Renal cortical epithelial cell (primary cell): ENCODE data around the gene CDH22. TPM values are rescaled to one million over a fixed set of nuclear protein-coding genes. Genes with fewer than 3 reads are reported as not detected.
A peak's percentile ranks its signal among the peaks of the same experiment; 100 is the strongest.

ENCODE experiments used
- DNase-seq: peaks from one replicate; pipeline ENCODE4 v3.0.0-alpha.2; 2011; ENCODE audit warnings: low read depth
- total RNA-seq: library from RNA; depleted of rRNA; stranded (reverse); fragments of >200 nt; gene quantifications from 2 replicates; pipeline ENCODE4 v1.2.3, GENCODE V29; 2014

The CDH22 gene
- total RNA-seq, 1 donor from 2014 or later: not detected

DNA sequence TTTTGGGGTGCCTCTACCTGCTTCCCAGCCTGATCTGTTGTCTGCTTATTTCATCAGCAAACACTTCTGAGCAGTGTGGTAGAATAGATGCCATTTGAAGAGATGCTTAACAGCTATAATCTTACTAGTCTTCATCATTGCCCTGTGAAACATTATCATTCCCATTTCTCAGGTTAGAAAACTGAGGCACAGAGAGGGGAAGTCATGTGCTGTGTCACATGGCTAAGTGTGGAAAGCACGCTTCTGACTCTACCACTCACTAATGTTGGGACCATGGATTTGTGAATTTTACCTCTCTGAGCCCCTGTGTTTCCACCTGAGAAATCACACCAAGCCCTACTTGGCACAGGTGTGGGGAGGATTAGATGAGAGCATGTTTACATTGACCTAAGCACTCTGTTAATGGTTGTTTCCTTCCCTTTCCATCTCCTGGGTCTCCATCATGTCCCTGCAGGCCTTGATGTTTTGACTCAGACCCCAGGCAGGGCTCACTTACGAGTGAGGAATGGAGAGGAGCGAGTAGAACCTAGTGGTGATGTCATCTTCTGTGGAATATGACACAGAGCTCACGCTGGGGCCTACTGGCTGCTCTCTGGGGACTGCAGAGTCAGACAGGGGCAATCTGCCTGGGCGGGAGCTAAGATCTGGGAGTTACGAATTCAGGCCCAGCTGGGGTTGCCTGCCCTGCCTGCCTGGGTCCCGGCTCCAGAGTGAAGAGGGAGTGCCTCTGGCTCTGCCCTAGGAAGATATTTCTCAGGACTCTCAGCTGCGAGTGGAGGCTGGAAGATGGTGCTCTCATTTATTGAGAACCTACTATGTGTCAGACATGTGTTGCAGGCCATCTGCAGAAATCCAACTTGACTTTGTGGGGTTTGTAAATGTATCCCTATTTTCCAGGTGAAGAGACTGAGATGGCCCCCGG lies 64.3 kb downstream of the CDH22 start:
- no peak for DNase-seq

DNA sequence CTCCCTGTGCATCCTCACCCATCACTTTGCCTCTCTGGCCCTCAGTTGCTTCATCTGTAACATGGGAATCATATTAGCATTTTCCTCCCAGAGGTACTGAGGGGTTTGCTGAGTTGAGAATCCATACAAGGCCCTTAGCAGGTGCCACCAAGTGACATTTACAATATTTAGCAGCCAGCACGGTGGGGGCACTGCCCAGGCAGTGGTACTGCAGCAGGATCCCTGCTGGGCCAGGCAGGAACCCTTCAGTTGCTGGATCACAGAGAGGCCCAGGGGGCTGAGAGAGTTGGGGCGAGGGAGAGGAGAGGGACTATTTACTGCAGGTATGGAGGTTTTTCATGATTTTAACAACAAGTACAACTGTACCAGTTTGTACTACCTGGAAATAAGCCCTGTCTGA lies 65.9 kb downstream of the CDH22 start:
- no peak for DNase-seq

DNA sequence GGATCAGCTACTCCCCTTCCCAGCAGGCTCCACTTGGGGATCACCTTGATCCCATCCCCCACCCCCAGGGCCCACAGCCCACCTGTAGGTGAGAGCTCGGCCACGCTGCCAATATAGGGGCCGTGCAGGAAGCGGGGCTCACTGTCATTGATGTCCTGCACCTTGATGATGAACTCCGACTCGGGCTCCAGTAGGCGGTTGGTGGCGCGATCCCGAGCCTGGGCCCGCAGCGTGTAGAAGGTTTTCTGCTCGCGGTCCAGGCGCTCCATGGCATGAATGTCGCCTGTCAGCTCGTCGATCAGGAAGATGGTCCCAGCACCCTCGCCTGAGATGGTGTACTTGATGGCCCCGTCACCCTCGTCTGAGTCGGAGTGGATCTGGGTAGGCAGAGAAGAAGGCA lies 67.4 kb downstream of the CDH22 start:
- no peak for DNase-seq

DNA sequence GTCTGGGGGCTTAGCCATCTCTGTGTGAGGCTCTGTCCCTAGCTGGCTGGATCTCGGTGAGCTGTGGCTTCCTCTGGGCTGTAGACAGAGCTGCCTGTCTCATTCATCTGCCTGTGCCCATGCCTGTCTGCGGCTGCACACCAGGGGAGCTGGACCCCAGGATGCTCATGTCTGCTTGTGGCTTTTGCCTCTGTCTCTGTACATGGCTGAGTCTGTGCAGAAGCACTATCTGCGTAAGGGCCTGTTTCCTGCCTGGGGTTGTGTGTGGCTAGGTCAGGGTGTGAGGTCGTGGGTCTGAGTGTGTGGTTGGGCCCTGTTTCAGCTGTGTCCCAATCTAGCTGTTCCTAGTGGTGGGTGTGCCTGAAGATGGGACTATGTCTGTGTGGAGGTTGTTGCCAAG lies 68.2 kb downstream of the CDH22 start:
- DNase-seq: no peak

DNA sequence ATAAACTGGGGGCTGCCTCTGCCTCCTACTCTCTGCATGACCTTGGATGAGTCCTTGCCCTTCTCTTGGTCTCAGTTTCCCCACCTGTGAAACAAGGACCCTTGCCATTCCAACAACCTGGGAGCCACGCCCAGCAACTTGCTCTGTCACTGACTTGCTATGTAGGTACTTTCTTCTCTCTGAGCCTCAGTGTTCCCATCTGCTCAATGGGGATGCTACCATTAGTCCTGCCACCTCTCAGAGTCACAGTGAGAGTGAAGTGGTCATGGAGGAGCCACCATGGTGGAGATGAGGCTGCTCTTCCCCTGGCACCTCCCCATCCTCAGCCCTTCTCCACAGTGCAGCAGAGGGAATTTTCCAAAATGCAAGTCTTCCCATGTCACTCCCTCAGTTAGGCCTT lies 70.6 kb downstream of the CDH22 start:
- no peak for DNase-seq

DNA sequence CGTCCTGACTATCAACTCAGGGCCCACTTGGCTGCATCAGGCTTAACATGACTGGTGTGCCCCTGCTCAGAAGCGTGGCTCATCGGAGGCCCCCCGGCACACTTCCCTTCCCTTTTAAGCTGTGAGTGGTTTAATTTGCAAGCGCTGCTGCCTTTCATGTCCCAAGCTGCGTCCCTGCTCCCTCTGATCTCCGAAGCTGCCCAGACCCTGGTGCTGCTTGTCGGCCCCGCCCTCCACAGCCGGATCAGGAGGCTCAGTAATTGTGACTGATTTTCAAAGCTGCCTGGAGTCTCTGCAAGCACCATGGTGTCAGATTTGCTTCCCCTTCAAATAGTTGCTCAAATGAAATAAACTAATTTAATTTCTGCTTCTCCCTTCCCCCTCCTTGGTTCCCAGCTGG lies 71.1 kb downstream of the CDH22 start:
- DNase-seq: no peak

DNA sequence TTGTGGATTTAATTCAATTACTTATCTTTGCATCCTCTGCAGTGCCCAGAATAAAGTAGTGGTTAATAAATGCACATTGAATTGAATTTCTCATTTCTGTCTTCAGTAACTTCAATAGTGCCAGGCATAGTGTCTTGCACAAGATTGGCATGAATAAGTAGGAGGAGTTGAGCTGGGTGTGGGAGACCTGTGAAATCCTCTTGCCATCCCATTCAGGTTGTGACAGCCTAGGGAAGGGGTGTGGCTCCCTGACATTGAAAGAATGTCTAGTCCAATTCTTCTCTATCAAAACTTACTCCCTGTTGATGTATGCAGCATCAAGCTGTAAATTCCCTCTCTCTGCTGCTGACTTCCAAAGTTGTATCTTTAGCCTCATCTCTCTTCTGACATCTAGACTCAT lies 73.2 kb downstream of the CDH22 start:
- DNase-seq: no peak

DNA sequence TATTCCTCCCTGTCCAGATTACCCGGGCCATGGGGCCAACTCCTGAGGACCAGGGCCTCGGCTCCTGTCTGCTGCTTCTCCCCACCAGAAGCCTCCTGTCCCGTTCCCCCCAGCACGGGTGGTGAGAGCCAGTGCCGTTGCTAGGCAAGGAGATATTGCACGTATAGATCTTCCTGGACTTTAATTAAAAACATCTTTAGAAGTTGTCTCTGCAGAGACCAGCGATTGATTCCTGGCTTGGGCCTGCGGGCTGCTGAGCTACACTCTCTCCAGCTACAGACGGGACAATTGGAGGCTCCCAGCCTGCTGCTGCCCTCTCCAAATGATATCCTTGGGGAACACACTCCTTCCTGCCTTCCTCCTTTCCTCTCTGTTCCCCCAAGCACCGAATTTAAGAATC lies 74.6 kb downstream of the CDH22 start:
- no peak for DNase-seq

DNA sequence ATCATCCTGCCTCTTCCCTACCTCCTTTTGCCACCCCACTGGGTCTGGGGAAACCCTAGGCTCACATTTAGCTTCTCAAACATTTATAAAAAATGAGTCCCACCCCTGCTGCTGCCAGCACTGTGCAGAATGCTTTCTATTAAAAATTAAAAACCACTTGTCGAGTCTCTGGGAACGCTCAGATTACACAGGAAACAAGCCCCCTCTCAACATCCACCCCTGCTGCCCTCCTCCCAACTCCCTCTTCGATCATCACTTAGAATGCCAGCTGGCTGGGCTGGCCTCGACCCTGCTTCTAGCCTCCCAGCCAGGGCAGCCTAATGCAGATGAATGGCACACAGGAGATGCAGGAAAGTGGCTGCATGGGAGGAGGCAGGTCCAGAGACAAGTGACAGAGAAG lies 75.8 kb downstream of the CDH22 start:
- no peak for DNase-seq

DNA sequence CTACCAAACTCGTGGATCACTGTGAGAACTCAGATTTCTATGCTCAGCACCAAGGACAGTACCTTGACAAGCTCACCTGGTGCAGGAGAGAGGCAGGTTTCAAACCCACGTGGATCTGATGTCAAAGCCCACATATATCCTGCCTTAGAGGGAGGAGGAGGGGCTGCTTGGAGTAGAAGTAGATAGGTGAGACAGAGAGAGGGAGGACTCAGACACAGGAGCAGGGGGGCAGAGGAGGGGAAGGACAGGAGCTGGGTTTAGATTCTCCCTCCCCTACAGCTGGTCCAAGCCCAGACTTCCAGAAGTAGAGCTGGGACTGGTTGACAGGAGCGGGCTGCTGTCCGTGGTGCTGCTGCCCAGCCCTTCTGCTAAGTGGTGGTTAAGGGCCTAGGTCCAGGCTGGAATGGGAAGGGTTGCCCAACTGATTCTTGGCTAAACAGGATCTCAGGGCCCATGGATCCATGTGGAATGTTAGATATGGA lies 77.5 kb downstream of the CDH22 start:
- peak; percentile 27 for DNase-seq

DNA sequence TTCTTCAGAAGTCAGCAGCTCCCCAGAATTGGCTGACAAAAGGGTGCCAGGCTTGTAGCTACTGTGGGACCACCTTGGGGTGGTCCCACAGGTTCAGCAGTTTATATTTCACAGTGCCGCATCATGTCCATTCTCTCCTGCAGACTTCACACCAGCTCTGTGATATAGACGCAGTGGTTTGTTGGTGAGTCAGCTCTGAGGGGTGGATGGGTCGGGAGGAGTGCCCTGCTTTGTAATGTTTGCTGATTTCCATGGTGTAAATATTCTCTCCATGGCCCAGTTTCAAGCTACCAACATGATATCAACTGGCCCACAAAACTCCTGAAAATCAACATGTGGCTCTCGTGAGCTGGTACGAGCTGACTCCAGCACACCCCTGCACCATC lies 78.2 kb downstream of the CDH22 start:
- DNase-seq: no peak

DNA sequence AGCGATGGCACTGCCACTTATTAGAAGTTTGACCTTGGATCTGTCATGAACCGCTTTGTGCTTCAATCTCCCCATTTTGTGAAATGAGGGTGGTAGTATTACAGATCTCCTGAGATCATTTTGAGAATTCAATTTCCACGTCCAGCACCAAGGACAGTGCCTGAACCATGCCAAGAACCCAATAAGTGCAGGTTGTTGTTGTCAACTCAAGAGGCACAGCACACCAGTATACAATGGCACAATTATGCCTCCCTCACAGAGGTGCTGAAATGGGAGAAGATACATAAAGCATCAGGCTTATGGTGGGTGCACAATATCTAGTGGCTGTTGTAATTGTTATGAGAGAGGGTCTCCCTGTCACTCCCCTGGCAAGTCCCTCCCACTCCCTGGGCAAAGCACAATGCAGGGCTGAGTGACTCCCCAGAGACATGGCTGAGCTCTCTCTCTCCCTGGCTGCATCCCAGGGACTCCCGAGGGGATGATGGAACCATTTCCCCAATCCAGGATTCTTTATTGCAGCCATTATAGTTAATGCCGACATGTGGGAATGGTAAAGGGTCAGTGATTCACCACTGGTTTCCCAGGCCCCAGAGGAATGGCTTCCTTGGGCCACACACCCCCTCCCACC lies 78.7 kb downstream of the CDH22 start:
- DNase-seq: no peak

DNA sequence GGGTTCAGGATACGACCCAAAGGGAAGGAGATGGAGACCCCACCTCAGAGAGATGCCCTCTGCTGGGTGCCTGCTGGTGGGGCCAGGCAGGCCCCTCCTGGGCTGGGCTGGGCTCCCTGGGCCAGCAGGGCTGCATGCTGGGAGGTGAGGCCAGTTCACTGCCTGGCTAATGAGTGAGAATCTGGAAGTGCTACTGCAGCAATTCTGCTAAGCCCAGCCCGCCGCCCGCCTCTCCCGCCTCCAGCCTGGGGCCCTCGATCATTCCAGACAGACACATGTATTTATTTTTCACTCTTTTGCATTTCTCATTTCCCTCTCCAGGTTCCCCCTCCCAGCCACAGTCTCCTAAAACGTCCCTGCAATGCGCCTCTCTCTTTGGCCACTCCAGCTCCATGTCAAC lies 79.6 kb downstream of the CDH22 start:
- no peak for DNase-seq

DNA sequence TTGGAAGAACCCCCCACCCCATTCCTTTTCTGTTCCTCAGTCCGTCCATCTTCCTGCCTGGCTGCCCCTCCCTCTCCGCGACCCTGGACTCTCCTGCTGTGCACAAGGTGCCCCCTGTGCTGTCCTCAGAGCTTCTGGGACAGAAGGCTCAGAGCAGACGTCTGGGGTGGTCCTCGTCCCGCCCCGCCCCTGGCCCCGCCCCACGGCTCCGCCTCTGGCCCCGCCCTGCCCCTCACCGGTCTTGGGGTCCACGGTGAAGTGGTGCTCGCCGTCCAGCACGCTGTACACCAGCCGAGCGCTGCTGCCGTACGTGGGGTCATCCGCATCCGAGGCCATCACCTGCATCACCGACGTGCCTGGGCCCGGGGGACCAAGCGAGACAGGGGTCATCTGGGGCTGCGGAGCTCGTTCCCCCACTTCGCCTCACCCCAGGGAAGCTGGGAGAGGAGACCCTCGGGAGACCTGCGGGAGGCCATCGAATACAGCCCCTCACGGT lies 81.0 kb downstream of the CDH22 start:
- no peak for DNase-seq

DNA sequence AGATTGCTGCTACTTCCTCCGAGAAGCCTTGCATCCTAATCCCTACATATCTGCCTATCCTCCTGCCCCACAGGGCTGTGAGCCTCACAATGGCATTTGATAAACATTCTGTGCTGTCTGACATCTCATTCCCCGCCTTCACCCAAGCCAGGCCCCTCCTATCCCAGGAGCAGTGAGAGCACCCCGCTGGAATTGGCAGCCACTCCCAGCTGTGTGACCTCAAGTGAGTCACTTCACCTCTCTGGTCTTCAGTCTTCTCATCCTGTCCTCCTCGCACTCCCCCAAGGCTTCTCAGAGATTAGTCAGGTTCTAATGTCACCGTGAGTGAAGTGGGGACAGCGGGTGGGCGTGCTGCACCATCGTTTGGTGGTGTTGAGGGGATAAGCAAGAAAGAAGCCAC lies 81.7 kb downstream of the CDH22 start:
- DNase-seq: no peak

DNA sequence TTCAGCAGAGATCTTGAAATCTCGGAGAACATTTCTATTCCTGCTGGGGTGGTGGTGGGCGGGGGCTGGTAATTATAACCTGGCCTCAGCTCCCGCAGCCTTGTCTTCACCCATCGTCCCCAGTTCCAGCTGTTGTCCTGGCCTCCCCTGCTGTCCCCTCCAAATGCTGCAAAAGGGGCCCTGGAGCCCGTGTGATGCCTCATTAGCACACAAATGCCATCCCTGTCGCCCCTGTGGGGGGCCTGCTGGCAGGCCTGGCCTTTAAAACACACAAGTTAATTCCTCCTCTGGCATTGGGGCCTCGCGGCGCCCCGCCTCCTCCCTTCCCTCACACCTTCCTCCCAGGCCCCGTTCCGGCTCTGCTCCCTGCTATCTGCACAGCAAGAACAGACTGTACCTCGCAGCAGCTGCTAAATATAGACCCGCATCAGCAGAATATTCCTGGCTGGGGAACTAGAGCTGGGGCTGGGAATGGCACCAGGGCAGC lies 85.7 kb downstream of the CDH22 start:
- DNase-seq: no peak

DNA sequence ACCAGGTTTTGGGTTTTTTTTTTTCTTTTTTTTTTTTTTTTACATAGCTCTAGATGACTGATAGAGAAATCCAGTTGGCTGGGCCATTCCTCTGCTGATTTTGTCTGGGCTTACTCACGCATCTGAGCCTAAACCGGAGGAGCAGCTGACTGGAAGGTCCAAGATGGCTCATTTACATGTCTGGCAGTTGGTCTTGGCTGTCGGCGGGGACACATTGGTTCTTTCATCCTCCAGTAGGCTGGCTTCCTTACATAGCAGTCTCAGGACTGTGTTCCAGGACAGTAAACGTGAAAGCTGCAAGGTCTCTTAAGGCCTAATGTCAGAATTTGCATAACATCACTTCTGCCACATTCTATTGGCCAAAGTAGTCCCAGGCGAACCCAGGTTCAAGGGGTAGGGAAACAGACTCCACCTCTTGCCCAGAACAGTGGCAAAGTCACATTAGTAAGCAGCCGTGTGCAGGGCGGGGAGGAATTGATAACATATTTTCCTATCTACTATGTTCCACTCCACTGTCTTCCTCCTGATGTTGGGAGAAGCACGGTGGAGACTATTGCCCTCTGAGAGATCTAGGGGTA lies 87.0 kb downstream of the CDH22 start:
- no peak for DNase-seq

DNA sequence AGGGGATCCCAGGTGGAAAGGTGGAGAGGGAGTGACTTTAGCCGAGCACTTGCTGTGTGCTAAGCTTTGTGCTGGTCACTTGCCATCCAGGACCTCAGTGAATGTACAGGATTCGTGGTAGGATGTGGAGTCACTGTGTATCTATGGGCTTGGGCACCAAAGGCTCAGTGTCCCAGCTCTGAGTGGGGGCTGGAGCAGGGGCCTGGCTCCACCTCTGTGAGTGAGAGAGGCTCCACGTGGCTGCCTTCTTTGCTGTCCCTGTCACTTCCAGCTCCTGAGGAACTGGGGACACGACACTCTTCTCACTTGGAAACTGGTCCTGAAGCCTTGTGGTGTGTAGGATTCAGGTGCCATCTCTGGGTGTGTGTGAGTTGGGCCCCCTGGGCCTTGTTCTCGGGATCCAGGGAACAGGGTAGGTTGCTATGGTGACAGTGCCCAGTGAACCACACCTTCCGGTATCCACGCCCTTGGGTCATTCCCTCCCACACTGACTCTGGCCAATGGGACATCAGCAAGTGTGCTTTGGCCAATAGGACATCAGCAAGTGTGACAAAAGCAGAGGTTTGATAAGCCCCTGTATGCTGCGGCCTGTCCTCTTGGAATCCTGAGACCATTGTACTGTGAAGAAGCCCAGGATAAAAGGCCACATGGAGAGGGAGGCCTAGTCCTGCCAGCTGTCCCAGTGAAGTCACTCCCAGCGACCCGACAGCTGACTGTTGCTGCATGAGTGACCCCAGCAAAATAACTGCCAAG lies 87.7 kb downstream of the CDH22 start:
- DNase-seq: peak; percentile 31

DNA sequence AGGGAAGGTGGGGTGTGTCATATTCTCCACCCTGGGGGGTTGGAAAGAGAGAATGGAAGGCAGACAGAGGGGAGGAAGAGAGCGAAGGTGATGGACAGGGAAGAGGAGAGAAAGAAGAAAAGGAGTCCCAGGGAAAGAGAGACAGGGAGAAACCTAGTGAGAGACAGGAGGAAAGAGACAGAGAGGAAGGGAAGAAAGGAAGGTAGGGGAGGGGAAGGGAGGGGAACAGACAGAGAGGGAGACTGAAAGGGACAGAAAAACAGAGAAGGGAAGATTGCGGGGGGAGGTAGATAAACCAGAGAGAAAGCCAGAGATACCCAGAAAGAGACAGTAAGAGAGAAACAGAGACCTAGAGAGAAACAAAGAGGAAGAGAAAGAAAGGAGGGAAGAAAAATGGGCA lies 88.4 kb downstream of the CDH22 start:
- DNase-seq: no peak

DNA sequence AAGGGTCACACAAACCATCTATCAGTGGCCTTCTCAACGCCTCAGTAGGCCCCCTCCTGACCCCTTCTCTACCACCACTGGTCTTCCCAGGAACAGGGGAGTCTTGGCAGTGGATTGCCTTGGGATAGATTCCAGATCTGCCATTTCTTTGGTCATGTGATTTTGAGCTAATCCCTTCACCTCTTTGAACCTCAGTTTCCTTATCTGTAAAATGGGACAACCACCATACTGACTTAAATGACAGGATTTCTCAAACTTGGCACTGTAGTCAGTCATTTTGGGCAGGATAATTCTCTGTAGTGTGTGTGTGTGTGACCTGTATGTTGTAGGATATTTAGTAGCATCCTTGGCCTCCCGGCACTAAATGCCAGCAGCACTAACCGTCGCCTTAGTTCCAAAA lies 89.1 kb downstream of the CDH22 start:
- no peak for DNase-seq

DNA sequence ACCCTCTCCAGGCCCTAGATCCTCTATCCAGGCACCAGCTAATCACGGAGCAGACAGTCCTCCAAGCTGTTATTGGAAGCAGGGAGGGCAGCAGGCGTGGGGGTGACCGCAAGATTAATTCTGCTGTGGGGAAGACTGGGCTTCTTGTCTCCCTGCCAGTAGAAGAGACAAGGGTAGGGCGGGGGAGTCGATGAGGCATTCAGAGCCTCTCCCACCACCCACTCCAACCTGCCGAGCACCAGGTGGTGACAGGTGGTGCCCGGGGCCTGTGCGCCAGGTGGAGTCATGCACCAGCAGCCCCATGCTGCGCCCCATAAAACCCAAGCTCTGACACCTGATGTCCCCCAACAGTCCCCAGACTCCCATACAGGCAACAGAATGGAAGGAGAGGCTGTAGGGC lies 89.6 kb downstream of the CDH22 start:
- DNase-seq: no peak

DNA sequence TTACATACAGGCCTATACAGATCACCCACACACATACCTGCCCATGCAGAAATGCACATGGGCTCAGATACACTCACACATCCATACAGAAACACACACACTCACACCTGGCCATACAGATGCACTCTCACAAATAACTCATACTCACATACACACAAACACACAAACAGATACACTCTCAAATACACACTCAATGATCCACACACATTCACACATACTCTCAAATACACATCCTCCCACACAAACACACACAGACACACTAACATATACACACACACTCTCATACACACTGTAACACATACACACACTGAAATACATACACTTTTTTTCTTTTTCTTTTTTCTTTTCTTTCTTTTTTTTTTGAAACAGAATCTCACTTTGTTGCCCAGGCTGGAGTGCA lies 90.7 kb downstream of the CDH22 start:
- no peak for DNase-seq
